ENCODE measurements around the gene ITGB5. TPM values are rescaled to one million over a fixed set of nuclear protein-coding genes. Genes with fewer than 3 reads are reported as not detected.
"Not testable (repeated sequence)": the region's sequence is repeated elsewhere in the genome, so short reads cannot be mapped to it uniquely, and the experiment has no call there.

The ITGB5 gene
- total RNA-seq, 2 experiments from 2014 or later, result 0.47 to 0.85 TPM

DNA sequence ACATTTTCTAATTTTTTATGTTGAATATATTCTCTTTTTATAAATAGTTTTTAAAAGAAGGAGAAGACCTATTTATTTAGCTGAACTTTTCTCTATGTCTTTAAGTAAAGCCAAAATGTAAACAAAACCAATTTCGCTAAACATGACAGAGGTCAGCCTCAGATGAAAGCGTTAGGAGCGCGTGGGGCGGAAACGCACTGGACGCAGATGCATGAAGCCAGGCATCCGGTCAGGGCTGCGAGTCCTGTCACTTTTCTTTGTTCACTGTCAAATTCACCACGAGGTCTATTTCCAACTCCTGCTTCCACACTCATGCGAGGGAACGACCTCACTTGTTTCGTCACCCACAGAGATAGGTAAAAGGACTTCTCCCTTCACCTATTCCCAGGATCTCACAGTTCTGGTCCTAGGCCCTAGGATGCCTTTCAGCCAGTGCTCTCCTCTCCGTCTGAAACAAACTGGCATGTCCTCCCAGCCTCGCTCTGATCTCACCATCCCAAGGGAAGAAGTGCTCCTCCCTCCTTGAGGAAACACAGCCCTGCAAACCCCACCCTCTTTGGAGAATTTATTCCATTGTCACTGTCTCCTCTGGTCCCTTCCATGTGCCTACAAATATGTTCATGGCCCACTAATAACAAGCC, 57.9 kb downstream of the ITGB5 start:
- Histone ChIP-seq H3K27me3 (ENCODE audit: control insufficient read depth in 1 of 2, insufficient read depth in 2 of 2, low read length in 2 of 2) (no peaks in the 10 kb centered on the region), H3K4me3 (ENCODE audit: low read length) (no peak overlapping the region), H3K4me1 (ENCODE audit: insufficient read depth, low read length) (no peaks in the 10 kb centered on the region), H3K36me3 (ENCODE audit: insufficient read depth, low read length) (no peaks in the 10 kb centered on the region), H3K27ac (ENCODE audit: low read depth in 1 of 2, low read length in 2 of 2) (no peak overlapping the region), H3K9me3 (ENCODE audit: control insufficient read depth in 1 of 2, insufficient read depth in 1 of 2, low read length in 2 of 2) (no peaks in the 10 kb centered on the region)
- no peak overlapping the region for H3K4me3 Mint-ChIP-seq
- H3K27ac Mint-ChIP-seq, result no peak overlapping the region
- H3K4me1 Mint-ChIP-seq (ENCODE audit: low read depth), result no peaks in the 10 kb centered on the region
- H3K9me3 Mint-ChIP-seq, result no peaks in the 10 kb centered on the region
- no peaks in the 10 kb centered on the region for H3K36me3 Mint-ChIP-seq (ENCODE audit: low read depth)
- H3K27me3 Mint-ChIP-seq, result no peaks in the 10 kb centered on the region
- no peak for TF ChIP-seq CTCF (IDR thresholded peaks at IDR 0.05)
- no peak for ATAC-seq (ENCODE audit: poor library complexity)
- ChIA-PET POLR2A (no interaction called here), CTCF (no interaction called here)
- no peak for DNase-seq
- intact Hi-C loops (cut with DNase I, micrococcal nuclease), result no loop called here

DNA sequence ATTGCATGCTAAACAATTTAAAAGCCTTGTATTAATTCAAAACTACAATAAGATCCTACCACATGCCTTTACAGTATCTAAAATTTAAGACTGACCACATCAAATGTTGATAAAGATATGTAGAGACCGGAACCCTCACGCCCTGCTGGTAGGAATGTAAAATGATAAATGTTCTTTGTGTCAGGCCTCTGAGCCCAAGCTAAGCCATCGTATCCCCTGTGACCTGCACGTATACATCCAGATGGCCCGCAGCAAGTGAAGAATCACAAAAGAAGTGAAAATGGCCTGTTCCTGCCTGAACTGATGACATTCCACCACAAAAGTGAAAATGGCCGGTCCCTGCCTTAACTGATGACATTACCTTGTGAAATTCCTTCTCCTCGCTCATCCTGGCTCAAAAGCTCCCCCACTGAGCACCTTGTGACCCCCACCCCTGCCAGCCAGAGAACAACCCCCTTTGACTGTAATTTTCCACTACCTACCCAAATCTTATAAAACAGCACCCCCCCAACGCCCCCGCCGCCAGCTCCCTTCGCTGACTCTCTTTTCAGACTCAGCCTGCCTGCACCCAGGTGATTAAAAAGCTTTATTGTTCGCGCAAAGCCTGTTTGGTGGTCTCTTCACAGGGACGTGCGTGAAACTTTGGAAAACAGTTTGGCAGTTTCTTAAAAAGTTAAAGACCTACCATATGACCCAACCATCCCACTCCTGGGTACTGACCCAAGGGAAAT, 59.5 kb downstream of the ITGB5 start:
- CTCF ChIA-PET, result interaction anchor here (0.6 kb wide), 1 partner anchor 63 kb away, joined by 3 read pairs; no protein-coding TSS in a partner anchor
- POLR2A ChIA-PET; H3K4me3 ChIP-seq (ENCODE audit: low read length); H3K27me3 ChIP-seq (ENCODE audit: control insufficient read depth in 1 of 2, insufficient read depth in 2 of 2, low read length in 2 of 2); H3K27ac Mint-ChIP-seq; H3K27ac ChIP-seq (ENCODE audit: low read depth in 1 of 2, low read length in 2 of 2); H3K4me1 Mint-ChIP-seq (ENCODE audit: low read depth); H3K36me3 Mint-ChIP-seq (ENCODE audit: low read depth); H3K36me3 ChIP-seq (ENCODE audit: insufficient read depth, low read length); H3K4me1 ChIP-seq (ENCODE audit: insufficient read depth, low read length); ATAC-seq (ENCODE audit: poor library complexity); H3K9me3 Mint-ChIP-seq; DNase-seq; H3K27me3 Mint-ChIP-seq; H3K4me3 Mint-ChIP-seq; intact Hi-C loops (cut with DNase I, micrococcal nuclease); H3K9me3 ChIP-seq (ENCODE audit: control insufficient read depth in 1 of 2, insufficient read depth in 1 of 2, low read length in 2 of 2): not testable (repeated sequence)

DNA sequence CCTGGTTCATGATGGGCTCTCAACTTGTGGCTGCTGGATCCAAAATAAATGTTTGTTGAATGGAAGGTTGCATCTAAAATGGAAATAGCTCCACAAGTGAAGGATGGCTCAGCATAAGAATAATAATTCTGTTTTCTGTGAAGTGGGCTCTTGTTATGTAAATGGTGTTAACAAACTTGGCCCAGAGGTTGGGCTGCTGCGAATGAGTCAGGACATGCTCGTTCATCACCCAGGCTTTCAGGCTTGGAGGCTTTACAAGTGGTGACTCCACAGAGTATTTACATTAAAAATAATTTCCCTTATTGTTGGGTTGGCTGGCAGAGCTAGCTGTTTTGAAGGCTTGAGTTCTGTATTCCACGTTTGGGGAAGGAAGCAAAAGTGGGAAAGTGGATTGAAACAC, 60.5 kb downstream of the ITGB5 start:
- Mint-ChIP-seq H3K27ac (no peak overlapping the region), H3K4me3 (no peak overlapping the region), H3K27me3 (peaks cover 4% of the 10 kb centered on the region), H3K4me1 (ENCODE audit: low read depth) (no peaks in the 10 kb centered on the region), H3K36me3 (ENCODE audit: low read depth) (no peaks in the 10 kb centered on the region), H3K9me3 (no peaks in the 10 kb centered on the region)
- H3K4me1 ChIP-seq (ENCODE audit: insufficient read depth, low read length), result no peaks in the 10 kb centered on the region
- no peaks in the 10 kb centered on the region for H3K9me3 ChIP-seq (ENCODE audit: control insufficient read depth in 1 of 2, insufficient read depth in 1 of 2, low read length in 2 of 2)
- H3K4me3 ChIP-seq (ENCODE audit: low read length), result no peak overlapping the region
- TF ChIP-seq CTCF (IDR thresholded peaks at IDR 0.05), result no peak
- no peaks in the 10 kb centered on the region for H3K36me3 ChIP-seq (ENCODE audit: insufficient read depth, low read length)
- intact Hi-C loops (cut with DNase I, micrococcal nuclease), result no loop called here
- H3K27me3 ChIP-seq (ENCODE audit: control insufficient read depth in 1 of 2, insufficient read depth in 2 of 2, low read length in 2 of 2), result peaks cover 0 to 4% of the 10 kb centered on the region in 2 experiments
- CTCF ChIA-PET, result no interaction called here
- DNase-seq (no peak), ATAC-seq (ENCODE audit: poor library complexity) (no peak)
- H3K27ac ChIP-seq (ENCODE audit: low read depth in 1 of 2, low read length in 2 of 2), result no peak overlapping the region
- POLR2A ChIA-PET, result no interaction called here

Measured in CD4-positive, alpha-beta T cell (primary cell).